GM19193 (cell line): Measurements from ENCODE around the gene EIF4E1B.

Source experiments
- POLR2A ChIP-seq: IDR thresholded peaks from 4 replicates; pipeline ENCODE4 v1.6.1; 2011; ENCODE audit not compliant: insufficient read depth, insufficient read length; ENCODE audit errors: extremely low read depth

Gene EIF4E1B

GRCh38 chr5:176632745-176633144 lies 2.3 kb downstream of the EIF4E1B start:
- no peak for TF ChIP-seq POLR2A

GRCh38 chr5:176633598-176633997 lies 3.1 kb downstream of the EIF4E1B start:
- TF ChIP-seq POLR2A, result no peak

- no peak for TF ChIP-seq POLR2A
Measured at GRCh38 chr5:176636426-176636825, 6.0 kb downstream of the EIF4E1B start.

GRCh38 chr5:176637556-176637955 lies 7.1 kb downstream of the EIF4E1B start:
- TF ChIP-seq POLR2A, result no peak

- no peak for TF ChIP-seq POLR2A
Measured at GRCh38 chr5:176638437-176638836, 8.0 kb downstream of the EIF4E1B start.

GRCh38 chr5:176639208-176639607 lies 8.7 kb downstream of the EIF4E1B start:
- TF ChIP-seq POLR2A, result no peak

- no peak for TF ChIP-seq POLR2A
Measured at GRCh38 chr5:176639981-176640380, 9.5 kb downstream of the EIF4E1B start.

- TF ChIP-seq POLR2A, result no peak
Measured at GRCh38 chr5:176640616-176641015, 10.1 kb downstream of the EIF4E1B start.

- TF ChIP-seq POLR2A, result no peak
Measured at GRCh38 chr5:176642675-176643490, 12.4 kb downstream of the EIF4E1B start.

- no peak for TF ChIP-seq POLR2A
Measured at GRCh38 chr5:176643491-176644219, 13.2 kb downstream of the EIF4E1B start.

GRCh38 chr5:176644294-176644693 lies 13.8 kb downstream of the EIF4E1B start:
- no peak for TF ChIP-seq POLR2A

GRCh38 chr5:176644878-176645670 lies 14.6 kb downstream of the EIF4E1B start:
- TF ChIP-seq POLR2A, result no peak

GRCh38 chr5:176646049-176646706 lies 15.7 kb downstream of the EIF4E1B start:
- TF ChIP-seq POLR2A, result no peak

GRCh38 chr5:176646707-176647029 lies 16.2 kb downstream of the EIF4E1B start:
- no peak for TF ChIP-seq POLR2A
